Activated T-helper 1 cell treated with anti-CD3 and anti-CD28 coated beads, Interleukin-12 subunit alpha, Interleukin-12 subunit beta, Interleukin-2, Interleukin-4 antibody, amounts not matched to agents 30 ng/mL and 10 ng/mL and 1 ng/mL, durations not matched to agents 14 hours and 24 hours and 36 hours (primary cell): ENCODE measurements around the gene ST3GAL5. TPM values are rescaled to one million over a fixed set of nuclear protein-coding genes. Genes with fewer than 3 reads are reported as not detected.

Experiments used
- DNase-seq: peaks from one replicate; pipeline ENCODE4 v3.0.0; 2021; ENCODE audit warnings: low spot score
- H3K27ac Mint-ChIP-seq: one replicate; pipeline ENCODE4 v1.8.0; 2021; ENCODE audit warnings: mild to moderate bottlenecking, mixed read lengths
- H3K27me3 Mint-ChIP-seq: one replicate; pipeline ENCODE4 v1.8.0; 2022; ENCODE audit warnings: mild to moderate bottlenecking, moderate library complexity, mixed read lengths; ENCODE audit not compliant: insufficient read depth
- H3K36me3 Mint-ChIP-seq: one replicate; pipeline ENCODE4 v1.8.0; 2021; ENCODE audit warnings: low read depth, mixed read lengths
- H3K4me1 Mint-ChIP-seq: one replicate; pipeline ENCODE4 v1.8.0; 2021; ENCODE audit warnings: low read depth, mixed read lengths
- H3K4me3 Mint-ChIP-seq: one replicate; pipeline ENCODE4 v1.8.0; 2021; ENCODE audit warnings: mild to moderate bottlenecking, moderate library complexity, mixed read lengths
- H3K9me3 Mint-ChIP-seq: one replicate; pipeline ENCODE4 v1.8.0; 2021; ENCODE audit warnings: mixed read lengths
- intact Hi-C: fragments of 100-400 bp; cut with micrococcal nuclease; formaldehyde crosslinking; loops from one replicate; pipeline ENCODE4 v1.15.1; 2024
- total RNA-seq: library from RNA; stranded (reverse); gene quantifications from 2 replicates; pipeline ENCODE4 v1.2.3, GENCODE V29; 2022

The ST3GAL5 gene
- total RNA-seq, 1 donor from 2014 or later: 18.9 TPM

- no peaks in the 10 kb centered on the region for H3K9me3 Mint-ChIP-seq
- H3K4me1 Mint-ChIP-seq: no peaks in the 10 kb centered on the region
Measured at GRCh38 chr2:85788603-85789002, 100.2 kb downstream of the ST3GAL5 start.

GRCh38 chr2:85787981-85788340, 100.8 kb downstream of the ST3GAL5 start:
- H3K27me3 Mint-ChIP-seq: peaks cover 10% of the 10 kb centered on the region
- H3K4me3 Mint-ChIP-seq: no peak overlapping the region
- H3K4me1 Mint-ChIP-seq: no peaks in the 10 kb centered on the region
- no peaks in the 10 kb centered on the region for H3K9me3 Mint-ChIP-seq
- no peaks in the 10 kb centered on the region for H3K36me3 Mint-ChIP-seq
- intact Hi-C loops: no loop called here
- DNase-seq: no peak
- H3K27ac Mint-ChIP-seq: no peak overlapping the region

More at GRCh38 chr2:85788603-85789002, 100.2 kb downstream of the ST3GAL5 start:
- intact Hi-C loops: no loop called here
- H3K36me3 Mint-ChIP-seq: no peaks in the 10 kb centered on the region
- H3K4me3 Mint-ChIP-seq: no peak overlapping the region
- no peak overlapping the region for H3K27ac Mint-ChIP-seq
- peaks cover 12% of the 10 kb centered on the region for H3K27me3 Mint-ChIP-seq
- DNase-seq: no peak

- no peaks in the 10 kb centered on the region for H3K9me3 Mint-ChIP-seq
- DNase-seq: no peak
- H3K4me1 Mint-ChIP-seq: no peaks in the 10 kb centered on the region
- intact Hi-C loops: no loop called here
- no peaks in the 10 kb centered on the region for H3K36me3 Mint-ChIP-seq
- H3K27ac Mint-ChIP-seq: no peak overlapping the region
- H3K27me3 Mint-ChIP-seq: peaks cover 10% of the 10 kb centered on the region
- H3K4me3 Mint-ChIP-seq: no peak overlapping the region
Measured at GRCh38 chr2:85787282-85787980, 101.4 kb downstream of the ST3GAL5 start.

Other genes with a start within 250 kb of the ST3GAL5 start
- not detected in 2 replicates for gene SFTPB, start 220.8 kb downstream of the ST3GAL5 start, total RNA-seq
- 141 and 152 TPM in 2 replicates for gene GNLY, start 194.6 kb downstream of the ST3GAL5 start, total RNA-seq
- gene ATOH8, start 135.0 kb downstream of the ST3GAL5 start, total RNA-seq: 0.29 and 0.47 TPM in 2 replicates
- gene POLR1A, start 216.9 kb upstream of the ST3GAL5 start, total RNA-seq: 69.7 and 74.6 TPM in 2 replicates
- gene PTCD3, start 217.2 kb upstream of the ST3GAL5 start, total RNA-seq: 164 and 165 TPM in 2 replicates